CMK (cell line): ENCODE data around the gene GSTO2.

Experiments
- DNase-seq: peaks from one replicate; pipeline ENCODE4 v3.0.0-alpha.2; 2010; ENCODE audit warnings: low read depth

Gene GSTO2

GRCh38 chr10:104253606-104254410 lies 15.2 kb upstream of the GSTO2 start:
- DNase-seq = no peak

GRCh38 chr10:104254493-104255310 lies 14.3 kb upstream of the GSTO2 start, which contains the start of gene GSTO1:
Gene GSTO1, plus strand, starts transcription at chr10:104254892. Its CDS starts 37 bp downstream, at chr10:104254929.
- DNase-seq = peak; percentile 76

- no peak for DNase-seq
Measured at GRCh38 chr10:104255311-104255981, 13.5 kb upstream of the GSTO2 start.

- DNase-seq = no peak
Measured at GRCh38 chr10:104256335-104256961, 12.5 kb upstream of the GSTO2 start.

- no peak for DNase-seq
Measured at GRCh38 chr10:104257235-104257634, 11.7 kb upstream of the GSTO2 start.

GRCh38 chr10:104258209-104258608 lies 10.8 kb upstream of the GSTO2 start:
- DNase-seq = no peak

GRCh38 chr10:104259456-104259855 lies 9.5 kb upstream of the GSTO2 start:
- DNase-seq = no peak

GRCh38 chr10:104259999-104260774 lies 8.8 kb upstream of the GSTO2 start:
- no peak for DNase-seq

GRCh38 chr10:104260775-104261115 lies 8.2 kb upstream of the GSTO2 start:
- DNase-seq = no peak

GRCh38 chr10:104262055-104262454 lies 6.9 kb upstream of the GSTO2 start:
- no peak for DNase-seq

- DNase-seq = no peak
Measured at GRCh38 chr10:104264783-104265182, 4.2 kb upstream of the GSTO2 start.

GRCh38 chr10:104267721-104268404 lies 1.1 kb upstream of the GSTO2 start:
- DNase-seq = no peak

- no peak for DNase-seq
Measured at GRCh38 chr10:104268405-104268712, 625 bp upstream of the GSTO2 start.

GRCh38 chr10:104273286-104273685 lies 4.3 kb downstream of the GSTO2 start:
- no peak for DNase-seq

GRCh38 chr10:104273899-104274575 lies 5.1 kb downstream of the GSTO2 start:
- DNase-seq = no peak

- no peak for DNase-seq
Measured at GRCh38 chr10:104274762-104275721, 6.1 kb downstream of the GSTO2 start.

- DNase-seq = no peak
Measured at GRCh38 chr10:104276192-104276591, 7.2 kb downstream of the GSTO2 start.

GRCh38 chr10:104277785-104278184 lies 8.8 kb downstream of the GSTO2 start:
- DNase-seq = no peak

GRCh38 chr10:104279550-104280259 lies 10.7 kb downstream of the GSTO2 start:
- DNase-seq = no peak
